NCI-H446 (cell line): Measurements from ENCODE around the gene DENND4A.
"Not testable (repeated sequence)": the region's sequence is repeated elsewhere in the genome, so short reads cannot be mapped to it uniquely, and the experiment has no call there.

ENCODE experiments used
- DNase-seq, 2 experiments: peaks; one replicate each; lab custom pipeline; 2025; lab: John Stamatoyannopoulos, UW

The DENND4A gene

GRCh38 chr15:65631503-65631902, 160.6 kb downstream of the DENND4A start:
- no peak for DNase-seq

DNA sequence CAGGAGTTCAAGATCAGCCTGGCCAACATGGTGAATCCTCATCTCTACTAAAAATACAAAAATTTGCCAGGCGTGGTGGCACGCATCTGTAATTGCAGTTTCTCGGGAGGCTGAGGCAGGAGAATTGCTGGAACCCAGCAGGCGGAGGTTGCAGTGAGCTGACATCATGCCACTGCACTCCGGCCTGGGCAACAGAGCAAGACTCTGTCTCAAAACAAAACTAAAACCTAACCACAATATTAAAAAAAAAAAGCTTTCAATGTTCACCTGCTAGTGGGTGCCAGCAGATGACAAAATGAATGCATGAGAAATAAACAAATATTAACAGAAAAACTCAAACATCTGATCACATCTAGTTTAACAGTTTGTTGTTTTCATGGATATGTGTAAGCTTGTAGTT, 161.3 kb downstream of the DENND4A start:
- DNase-seq = no peak

- DNase-seq = no peak
Observed at GRCh38 chr15:65629548-65629947, 162.5 kb downstream of the DENND4A start.

- DNase-seq = no peak
Observed at GRCh38 chr15:65626856-65627255, 165.2 kb downstream of the DENND4A start.

GRCh38 chr15:65623103-65623502, 169.0 kb downstream of the DENND4A start:
- no peak for DNase-seq

DNA sequence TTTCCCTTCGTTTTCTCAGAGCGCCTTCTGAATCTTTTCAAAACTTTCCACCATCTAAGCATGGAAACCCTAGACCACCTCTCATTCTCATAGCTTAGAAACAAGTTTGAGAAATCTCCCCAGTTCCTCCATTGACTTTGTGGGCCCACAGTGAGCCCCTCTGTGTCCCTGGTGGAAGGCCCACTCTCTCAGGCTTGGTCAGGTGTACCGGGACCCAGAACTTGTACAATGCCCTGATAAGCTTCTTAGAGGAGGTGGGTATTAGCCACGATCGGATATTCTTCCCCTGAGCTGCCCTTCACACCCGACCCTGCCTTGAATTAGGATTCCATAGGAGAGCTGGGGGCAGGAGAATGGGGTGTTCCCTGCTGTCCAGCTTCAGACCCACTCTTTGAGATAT, 170.5 kb downstream of the DENND4A start, which contains the start of gene SLC24A1:
Gene SLC24A1, plus strand, starts transcription at position 301 of the 400 bp plus-strand sequence. CDS start 2,143 bp downstream, outside the sequence.
- no peak for DNase-seq

GRCh38 chr15:65620833-65621232, 171.3 kb downstream of the DENND4A start:
- no peak for DNase-seq

DNA sequence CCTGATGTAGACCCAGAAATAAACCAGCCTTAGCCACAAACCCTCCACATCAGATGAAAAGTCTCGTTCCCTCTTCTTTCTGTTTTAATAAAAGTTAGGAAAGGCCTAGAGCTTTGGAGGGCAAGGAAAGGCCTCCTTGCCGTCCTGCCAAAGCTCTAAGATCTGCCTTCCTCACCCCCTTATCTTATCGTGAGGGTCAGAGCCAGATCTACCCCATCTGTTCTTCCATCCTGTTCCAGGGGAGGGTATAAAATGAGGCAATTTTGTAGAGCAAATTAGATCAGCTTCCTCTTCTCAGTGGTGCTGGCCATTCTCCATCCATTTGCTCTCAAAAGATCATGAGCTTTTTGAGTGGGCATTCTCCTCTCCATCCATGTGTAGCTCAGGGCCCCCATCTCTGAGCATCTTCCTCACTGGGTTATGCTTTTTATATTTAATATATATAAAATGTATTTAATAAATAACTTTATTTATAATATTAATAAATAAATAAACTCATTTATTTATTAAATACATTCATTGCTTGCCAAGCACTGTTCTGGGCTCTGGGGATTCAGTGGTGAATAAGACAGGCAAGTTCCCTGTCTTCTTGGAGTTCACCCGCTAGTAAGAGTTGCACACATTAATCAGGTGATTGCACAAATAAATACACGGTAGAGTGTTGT, 172.3 kb downstream of the DENND4A start:
- no peak for DNase-seq

GRCh38 chr15:65618560-65619109, 173.5 kb downstream of the DENND4A start:
- DNase-seq = no peak

DNA sequence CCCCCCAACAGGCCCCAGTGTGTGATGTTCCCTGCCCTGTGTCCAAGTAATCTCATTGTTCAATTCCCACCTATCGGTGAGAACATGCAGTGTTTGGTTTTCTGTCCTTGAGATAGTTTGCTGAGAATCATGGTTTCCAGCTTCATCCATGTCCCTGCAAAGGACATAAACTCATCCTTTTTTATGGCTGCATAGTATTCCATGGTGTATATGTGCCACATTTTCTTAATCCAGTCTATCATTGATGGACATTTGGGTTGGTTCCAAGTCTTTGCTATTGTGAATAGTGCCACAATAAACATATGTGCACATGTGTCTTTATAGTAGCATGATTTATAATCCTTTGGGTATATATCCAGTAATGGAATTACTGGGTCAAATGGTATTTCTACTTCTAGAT, 176.2 kb downstream of the DENND4A start:
- DNase-seq = not testable (repeated sequence)

GRCh38 chr15:65612949-65613744, 178.9 kb downstream of the DENND4A start:
- DNase-seq = no peak

DNA sequence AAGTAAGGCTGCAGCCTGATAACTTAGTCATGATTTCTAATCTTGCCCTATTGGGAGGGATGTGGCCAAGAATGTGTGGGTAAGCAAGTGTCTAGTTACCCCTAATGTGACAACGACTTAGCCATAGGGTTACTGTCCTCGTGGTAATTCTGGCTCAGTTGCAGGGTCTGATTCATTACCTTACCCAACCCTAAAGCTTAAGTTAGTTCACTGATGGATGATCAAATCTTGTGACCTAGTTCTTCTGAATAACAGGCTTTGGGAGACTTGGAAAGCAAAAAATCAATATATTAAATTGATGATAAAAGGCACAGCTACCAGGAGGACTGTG, 179.5 kb downstream of the DENND4A start:
- no peak for DNase-seq

- DNase-seq = no peak
Observed at GRCh38 chr15:65611888-65612615, 180.0 kb downstream of the DENND4A start.

DNA sequence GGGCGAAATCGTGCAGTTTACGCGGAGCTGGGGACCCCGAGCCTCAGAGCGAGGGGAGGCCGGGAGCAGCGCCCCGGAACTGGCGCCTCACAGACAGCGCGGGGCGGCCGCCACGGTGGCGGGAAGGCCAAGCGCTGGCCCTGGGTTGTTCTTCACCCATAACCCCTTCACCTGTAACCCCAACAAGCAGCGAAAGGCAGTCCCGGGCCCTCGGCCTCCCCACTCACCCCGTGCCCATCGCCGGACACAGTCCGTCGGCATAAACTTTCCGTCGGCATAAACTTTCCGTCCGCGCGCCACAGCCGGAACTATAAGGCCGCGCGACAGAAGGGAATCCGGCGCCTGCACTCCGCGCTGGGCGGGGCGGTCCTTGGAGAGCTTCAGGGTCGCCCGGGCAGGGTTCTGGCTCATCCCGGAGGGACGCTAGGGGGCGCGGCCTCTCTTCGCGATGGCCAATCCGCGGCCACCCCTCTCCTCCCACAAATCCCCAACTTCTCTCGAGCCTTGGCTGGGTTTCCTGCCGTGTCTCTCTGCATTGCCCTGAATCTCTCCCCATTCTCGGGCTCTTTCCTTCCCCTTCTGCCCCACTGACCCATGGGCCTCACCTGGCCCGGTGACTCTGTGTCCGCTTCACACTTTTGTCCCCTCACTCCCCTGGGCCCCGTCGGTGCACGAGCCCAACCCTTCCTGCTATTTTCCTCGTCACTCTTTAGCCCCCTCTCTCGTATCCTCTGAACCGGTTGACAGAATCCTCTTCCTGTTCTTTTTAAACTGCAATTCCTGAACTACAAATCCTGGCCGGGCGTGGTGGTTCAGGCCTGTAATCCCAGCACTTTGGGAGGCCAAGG, 181.0 kb downstream of the DENND4A start, which contains the start of gene INTS14:
Gene INTS14, minus strand, starts transcription at position 261 of the 848 bp plus-strand sequence. CDS start 3,751 bp downstream, outside the sequence.
- DNase-seq = peak; percentile 88 to 95
